SHP77 treated with DMSO at 0.1 percent for 48 hours (cell line): ENCODE data around the gene EPHB2.
"Not testable (repeated sequence)": the region's sequence is repeated elsewhere in the genome, so short reads cannot be mapped to it uniquely, and the experiment has no call there.

Experiments used
- DNase-seq: peaks from one replicate; lab custom pipeline; 2025; lab: John Stamatoyannopoulos, UW

Gene EPHB2

GRCh38 chr1:22710701-22711049, at the start of gene EPHB2:
EPHB2 (plus strand) TSS chr1:22710839; CDS start chr1:22710983, 144 bp downstream.
- DNase-seq: no peak

DNA sequence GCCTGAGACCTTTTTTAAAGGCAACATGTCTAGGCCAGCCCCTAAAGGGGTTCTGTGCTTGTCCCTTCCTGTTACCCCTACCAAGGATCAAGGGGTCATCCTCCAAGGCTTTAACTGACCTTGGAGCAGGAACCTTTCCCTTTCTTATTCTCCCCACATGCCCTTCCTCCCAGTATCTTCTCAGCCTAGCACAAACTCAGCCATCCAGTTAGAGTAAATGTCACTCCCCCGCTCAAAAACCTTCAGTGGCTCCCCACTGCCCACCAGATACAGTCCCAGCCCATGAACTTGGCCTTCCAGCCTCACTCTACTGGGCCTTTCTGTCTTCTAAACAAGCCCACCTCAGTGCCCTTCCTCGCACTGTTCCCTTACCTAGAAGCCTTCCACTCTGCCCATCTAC, 48.8 kb upstream of the EPHB2 start:
- DNase-seq: no peak

GRCh38 chr1:22662318-22662717, 48.3 kb upstream of the EPHB2 start:
- DNase-seq: peak; percentile 58

- DNase-seq: no peak
Measured at GRCh38 chr1:22662986-22663408, 47.6 kb upstream of the EPHB2 start.

GRCh38 chr1:22665752-22666151, 44.9 kb upstream of the EPHB2 start:
- DNase-seq: no peak

GRCh38 chr1:22666412-22666811, 44.2 kb upstream of the EPHB2 start:
- no peak for DNase-seq

DNA sequence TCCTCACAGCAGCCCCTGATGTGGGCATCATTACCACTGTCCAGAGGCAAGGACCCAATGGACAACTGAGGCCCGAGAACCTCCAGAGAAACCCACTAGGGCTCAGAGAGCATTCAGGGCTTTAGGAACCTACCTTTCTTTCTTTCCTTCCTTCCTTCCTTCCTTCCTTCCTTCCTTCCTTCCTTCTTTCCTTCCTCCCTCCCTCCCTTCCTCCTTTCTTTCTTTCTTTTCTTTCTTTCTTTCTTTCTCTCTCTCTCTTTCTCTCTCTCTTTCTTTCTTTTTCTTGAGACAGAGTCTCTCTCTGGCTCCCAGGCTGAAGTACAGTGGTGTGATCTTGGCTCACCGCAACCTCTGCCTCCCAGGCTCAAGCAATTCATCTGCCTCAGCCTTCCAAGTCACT, 41.8 kb upstream of the EPHB2 start:
- DNase-seq: not testable (repeated sequence)

- DNase-seq: peak; percentile 10
Measured at GRCh38 chr1:22670352-22670975, 40.2 kb upstream of the EPHB2 start.

GRCh38 chr1:22671999-22672398, 38.6 kb upstream of the EPHB2 start:
- no peak for DNase-seq

DNA sequence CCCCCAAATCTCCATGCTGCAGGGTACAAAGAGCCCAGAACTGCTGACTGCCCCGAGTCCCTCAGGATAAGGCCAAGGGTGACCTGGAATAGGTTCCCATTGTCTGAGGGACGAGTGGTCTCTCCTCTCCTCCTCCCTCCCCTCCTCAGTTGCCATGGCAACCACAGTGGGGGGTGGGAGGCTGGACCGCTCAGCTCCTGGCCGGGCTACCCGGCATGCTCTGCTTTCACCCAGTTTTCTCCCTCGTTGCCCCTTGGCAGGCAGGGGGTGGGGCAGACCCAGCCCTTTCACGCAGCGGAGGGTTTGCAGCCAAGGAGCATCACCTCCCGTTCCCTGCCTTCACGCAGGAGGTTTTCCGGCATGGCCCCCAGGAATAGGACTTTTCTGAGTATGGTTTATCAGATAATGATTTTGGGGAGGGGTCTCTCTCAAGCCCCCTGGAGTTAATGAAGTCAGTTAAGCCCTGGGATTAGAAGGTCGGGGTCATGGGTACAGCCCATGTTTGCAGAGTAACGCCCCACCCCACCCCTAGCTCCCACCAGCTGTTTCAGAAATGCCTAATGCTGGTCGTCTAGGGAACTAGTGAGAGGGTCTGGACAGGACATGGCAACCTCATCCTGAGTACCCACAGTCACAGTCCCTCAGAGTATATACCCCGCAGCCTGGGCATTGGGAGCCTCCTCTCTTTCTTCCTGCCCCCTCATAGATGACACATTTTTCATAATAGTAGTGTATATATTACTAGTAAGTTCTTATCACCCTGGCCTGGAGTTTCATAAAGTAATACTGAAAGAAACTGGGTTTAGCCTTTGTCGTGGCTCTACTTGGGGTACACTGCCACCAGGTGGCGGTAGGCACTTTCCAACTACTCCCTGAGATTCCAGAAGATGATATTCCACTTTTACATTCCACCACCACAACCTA, 36.9 kb upstream of the EPHB2 start:
- peak; percentile 11 for DNase-seq

GRCh38 chr1:22674410-22674749, 36.3 kb upstream of the EPHB2 start:
- DNase-seq: no peak

DNA sequence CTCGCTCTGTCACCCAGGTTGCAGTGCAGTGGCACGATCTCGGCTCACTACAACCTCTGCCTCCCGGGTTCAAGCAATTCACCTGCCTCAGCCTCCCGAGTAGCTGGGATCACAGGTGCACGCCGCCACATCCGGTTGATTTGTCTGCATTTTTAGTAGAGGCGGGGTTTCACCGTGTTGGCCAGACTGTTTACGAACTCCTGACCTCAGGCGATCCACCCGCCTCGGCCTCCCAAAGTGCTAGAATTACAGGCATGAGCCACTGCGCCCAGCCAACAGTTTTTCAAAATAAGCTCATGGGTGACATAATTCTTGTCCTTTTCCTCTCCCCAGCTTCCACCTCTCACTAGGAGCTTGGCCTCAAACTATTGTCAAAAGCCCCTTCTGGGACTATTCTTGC, 34.5 kb upstream of the EPHB2 start:
- DNase-seq: not testable (repeated sequence)

GRCh38 chr1:22676916-22677583, 33.6 kb upstream of the EPHB2 start:
- no peak for DNase-seq

- DNase-seq: no peak
Measured at GRCh38 chr1:22677931-22678896, 32.4 kb upstream of the EPHB2 start.

DNA sequence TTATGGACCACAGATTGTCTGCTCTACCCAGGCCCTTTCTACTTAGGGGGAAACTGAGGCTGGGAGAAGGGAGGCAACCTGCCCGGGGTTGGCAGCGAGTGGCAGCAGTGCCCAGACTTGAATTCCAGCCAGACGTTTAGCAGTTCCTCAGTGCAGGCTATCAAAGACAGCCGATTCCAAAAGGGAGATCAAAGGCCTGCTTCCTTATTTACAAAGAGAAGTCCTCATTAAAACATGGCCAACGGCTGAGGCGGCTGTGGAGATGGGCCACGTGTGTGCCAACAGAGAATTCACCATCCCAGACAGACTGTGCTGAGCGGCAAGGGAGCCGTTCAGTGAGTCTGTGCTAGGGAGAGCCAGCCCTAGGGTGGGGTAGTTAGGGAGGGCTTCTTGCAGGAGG, 29.9 kb upstream of the EPHB2 start:
- DNase-seq: no peak

DNA sequence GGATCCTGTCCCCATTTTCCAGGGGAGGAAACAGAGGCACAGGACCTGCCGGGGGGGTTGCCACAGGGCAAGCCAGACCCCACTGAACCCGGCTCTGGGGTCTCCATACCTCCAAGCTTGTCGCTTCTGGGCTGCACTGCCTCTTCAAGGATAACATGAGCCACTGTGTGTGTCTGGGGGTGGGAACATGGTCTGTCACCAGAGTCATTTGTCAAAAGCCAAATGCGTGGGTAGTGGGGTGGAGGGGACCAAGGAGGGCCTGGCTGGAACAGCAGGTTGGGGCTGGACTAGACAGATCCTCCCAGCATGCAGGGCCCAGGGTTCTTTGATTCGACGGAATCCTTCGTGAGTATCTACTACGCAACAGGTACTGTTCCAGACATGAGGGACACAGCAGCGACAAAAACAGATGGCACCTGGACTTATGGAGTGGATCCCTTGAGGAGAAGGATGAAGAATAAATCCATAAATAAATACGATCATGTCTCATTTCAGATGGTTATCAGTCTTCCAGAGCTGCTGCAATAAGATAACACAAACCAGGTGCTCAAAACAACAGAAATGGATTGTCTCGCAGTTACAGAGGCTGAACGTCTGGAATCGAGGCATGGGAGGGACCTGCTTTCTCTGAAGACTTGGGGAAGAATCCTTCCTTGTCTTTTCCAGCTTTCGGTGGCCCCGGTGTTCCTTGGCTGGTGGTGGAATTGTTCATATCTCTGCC, 28.9 kb upstream of the EPHB2 start:
- no peak for DNase-seq

- no peak for DNase-seq
Measured at GRCh38 chr1:22683547-22683946, 27.1 kb upstream of the EPHB2 start.

- DNase-seq: no peak
Measured at GRCh38 chr1:22685591-22686059, 25.0 kb upstream of the EPHB2 start.

DNA sequence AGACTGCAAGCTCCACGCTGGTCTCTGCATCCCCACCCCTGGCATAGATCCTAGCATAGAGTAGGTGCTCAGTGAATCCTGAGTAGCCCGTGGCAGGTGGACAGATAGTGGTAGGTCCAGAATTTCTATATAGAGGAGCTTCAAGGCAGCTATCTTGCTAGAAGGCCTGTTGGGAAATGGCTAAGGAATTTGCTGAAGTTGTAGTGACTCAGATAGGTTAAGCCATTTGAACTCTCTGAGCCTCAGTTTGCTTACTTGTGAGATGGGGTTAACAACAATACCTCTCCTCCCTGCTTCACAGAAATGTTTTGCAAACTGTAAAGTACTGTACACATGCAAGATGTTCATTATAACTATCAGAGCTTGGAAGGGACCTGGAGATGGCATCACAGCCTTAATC, 23.4 kb upstream of the EPHB2 start:
- no peak for DNase-seq

- DNase-seq: peak; percentile 4
Measured at GRCh38 chr1:22688466-22688865, 22.2 kb upstream of the EPHB2 start.

DNA sequence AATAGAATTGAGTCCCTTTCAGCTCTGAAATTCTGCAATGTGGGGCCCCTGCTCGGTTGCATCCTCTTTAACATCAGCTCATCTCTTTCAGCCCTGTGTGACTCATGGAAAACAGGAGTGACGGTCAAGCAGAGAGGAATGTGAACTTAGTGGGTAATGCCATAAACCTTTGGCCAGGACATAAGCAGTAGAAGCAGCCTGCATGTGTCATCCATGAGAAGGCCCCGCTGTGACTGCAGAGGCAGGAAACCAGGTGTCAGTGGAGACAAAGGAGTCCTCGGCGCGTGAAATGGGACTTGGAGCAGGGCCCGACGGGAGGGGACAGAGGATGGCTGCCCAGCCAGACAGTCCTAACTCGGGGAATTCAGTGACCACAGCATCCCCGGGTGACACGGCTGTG, 21.1 kb upstream of the EPHB2 start:
- DNase-seq: peak; percentile 53
